ENCODE measurements around the gene CAPN5. TPM values are rescaled to one million over a fixed set of nuclear protein-coding genes. Genes with fewer than 3 reads are reported as not detected.

CAPN5 gene
- total RNA-seq, 1 experiment from 2014 or later: 27.4 TPM

DNA sequence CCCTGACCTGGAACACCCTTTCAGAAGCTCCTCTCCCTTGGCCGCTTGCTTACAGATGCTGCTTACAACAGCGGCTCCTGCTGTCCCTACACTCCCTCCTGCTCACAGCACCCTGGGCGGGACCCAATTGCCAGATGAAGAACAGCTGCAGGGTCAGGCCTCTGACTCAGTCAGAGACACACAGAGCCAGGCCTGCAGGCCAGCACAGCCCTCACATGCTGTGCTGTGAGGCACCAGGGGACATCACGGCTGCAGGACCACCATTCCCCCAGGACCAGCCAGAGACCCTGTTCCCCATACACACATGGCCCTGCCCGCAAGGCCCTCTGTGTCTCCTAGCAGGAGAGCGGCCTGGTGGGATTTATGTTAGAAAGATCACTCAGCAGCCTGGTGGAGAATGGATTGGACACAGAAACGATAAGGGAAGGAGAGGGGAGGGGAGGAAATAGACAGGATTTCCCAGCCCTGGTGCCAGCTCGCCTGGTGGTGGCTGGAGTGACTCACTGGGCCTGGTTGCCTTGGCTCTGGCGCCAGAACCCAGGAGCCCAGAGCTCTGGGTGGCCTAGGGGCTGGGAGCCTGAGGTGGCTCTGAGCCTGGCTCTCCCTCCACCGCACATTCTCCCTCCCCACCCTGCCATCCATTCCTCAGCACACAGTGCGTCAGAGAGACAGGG is 6.7 kb downstream of the CAPN5 start:
- CTCF ChIA-PET: interaction anchor here (1.1 to 1.4 kb wide), 2 partner anchors 18 to 28 kb away, joined by 3 to 4 read pairs; no protein-coding TSS in a partner anchor
- Mint-ChIP-seq H3K27me3 (ENCODE audit: low read depth) (no peaks in the 10 kb centered on the region), H3K9me3 (peaks cover 7% of the 10 kb centered on the region), H3K27ac (peak overlapping the region; percentile 31), H3K36me3 (no peaks in the 10 kb centered on the region; the same call in 1 of the 2 replicates), H3K4me1 (peaks cover 3% of the 10 kb centered on the region), H3K4me3 (no peak overlapping the region)
- ATAC-seq (no peak), DNase-seq (ENCODE audit: low spot score) (no peak)
- TF ChIP-seq ATF1 (CRISPR knock-in tag; IDR thresholded peaks at IDR 0.05) (no peak), NR3C1 (CRISPR knock-in tag; conservative IDR thresholded peaks at IDR 0.05; ENCODE audit: low read depth) (no peak), KAT7 (CRISPR knock-in tag; IDR thresholded peaks at IDR 0.05; ENCODE audit: borderline replicate concordance) (no peak), MYBL2 (CRISPR knock-in tag; IDR thresholded peaks at IDR 0.05) (no peak), TCF7 (CRISPR knock-in tag; IDR thresholded peaks at IDR 0.05; ENCODE audit: low read depth) (no peak)
- POLR2A ChIA-PET: no interaction called here

DNA sequence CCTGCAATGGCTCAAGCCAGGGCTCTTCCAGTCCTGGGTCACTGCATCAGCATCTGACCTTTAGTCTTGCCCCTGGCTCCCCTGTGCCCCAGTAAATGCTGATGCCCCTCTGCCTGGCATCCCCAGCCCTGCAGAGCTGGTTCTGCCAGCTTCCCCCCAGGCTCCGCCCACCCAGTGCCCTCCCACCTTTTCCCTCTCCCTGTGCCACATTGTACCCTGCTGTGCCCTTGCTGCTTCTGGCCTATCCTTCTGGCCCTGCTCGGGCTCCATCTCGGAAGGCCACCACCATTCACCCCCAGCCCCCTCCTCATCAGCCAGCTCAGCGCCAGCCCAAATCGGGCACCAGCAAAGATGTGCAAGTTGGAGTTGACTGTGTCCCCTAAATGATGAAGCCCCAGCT is 7.4 kb downstream of the CAPN5 start:
- H3K4me1 Mint-ChIP-seq: 0 out of 2 replicates have a peak, but pooled peaks cover 2% of the 10 kb centered on the region
- POLR2A ChIA-PET: no interaction called here
- H3K9me3 Mint-ChIP-seq: peaks cover 14% of the 10 kb centered on the region
- no peak overlapping the region for H3K4me3 Mint-ChIP-seq
- CTCF ChIA-PET: interaction anchor here (1.1 to 1.7 kb wide), 3 partner anchors 17 to 27 kb away, joined by 3 to 6 read pairs (median 4); no protein-coding TSS in a partner anchor
- no peak overlapping the region for H3K27ac Mint-ChIP-seq
- no peaks in the 10 kb centered on the region; the same call in 1 of the 2 replicates for H3K36me3 Mint-ChIP-seq
- ATAC-seq (no peak), DNase-seq (ENCODE audit: low spot score) (no peak)
- TF ChIP-seq NFYB (CRISPR knock-in tag; conservative IDR thresholded peaks at IDR 0.05; ENCODE audit: low read depth) (no peak), ZNF317 (CRISPR knock-in tag; IDR thresholded peaks at IDR 0.05; ENCODE audit: borderline replicate concordance, low read depth) (no peak), FOXJ3 (CRISPR knock-in tag; IDR thresholded peaks at IDR 0.05; ENCODE audit: borderline replicate concordance) (no peak), FOXK1 (CRISPR knock-in tag; IDR thresholded peaks at IDR 0.05) (no peak), OVOL2 (CRISPR knock-in tag; IDR thresholded peaks at IDR 0.05; ENCODE audit: borderline replicate concordance) (no peak), SMAD3 (CRISPR knock-in tag; IDR thresholded peaks at IDR 0.05; ENCODE audit: borderline replicate concordance) (no peak), ZNF263 (CRISPR knock-in tag; IDR thresholded peaks at IDR 0.05; ENCODE audit: low read depth) (no peak), CREB1 (CRISPR knock-in tag; IDR thresholded peaks at IDR 0.05) (no peak), ZNF423 (CRISPR knock-in tag; IDR thresholded peaks at IDR 0.05) (no peak)
- TF ChIP-seq, protein P1, sequence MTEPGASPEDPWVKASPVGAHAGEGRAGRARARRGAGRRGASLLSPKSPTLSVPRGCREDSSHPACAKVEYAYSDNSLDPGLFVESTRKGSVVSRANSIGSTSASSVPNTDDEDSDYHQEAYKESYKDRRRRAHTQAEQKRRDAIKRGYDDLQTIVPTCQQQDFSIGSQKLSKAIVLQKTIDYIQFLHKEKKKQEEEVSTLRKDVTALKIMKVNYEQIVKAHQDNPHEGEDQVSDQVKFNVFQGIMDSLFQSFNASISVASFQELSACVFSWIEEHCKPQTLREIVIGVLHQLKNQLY (CRISPR knock-in tag; IDR thresholded peaks at IDR 0.05): no peak
- TF ChIP-seq, protein P2, sequence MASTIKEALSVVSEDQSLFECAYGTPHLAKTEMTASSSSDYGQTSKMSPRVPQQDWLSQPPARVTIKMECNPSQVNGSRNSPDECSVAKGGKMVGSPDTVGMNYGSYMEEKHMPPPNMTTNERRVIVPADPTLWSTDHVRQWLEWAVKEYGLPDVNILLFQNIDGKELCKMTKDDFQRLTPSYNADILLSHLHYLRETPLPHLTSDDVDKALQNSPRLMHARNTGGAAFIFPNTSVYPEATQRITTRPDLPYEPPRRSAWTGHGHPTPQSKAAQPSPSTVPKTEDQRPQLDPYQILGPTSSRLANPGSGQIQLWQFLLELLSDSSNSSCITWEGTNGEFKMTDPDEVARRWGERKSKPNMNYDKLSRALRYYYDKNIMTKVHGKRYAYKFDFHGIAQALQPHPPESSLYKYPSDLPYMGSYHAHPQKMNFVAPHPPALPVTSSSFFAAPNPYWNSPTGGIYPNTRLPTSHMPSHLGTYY (CRISPR knock-in tag; IDR thresholded peaks at IDR 0.05): no peak
- TF ChIP-seq, protein P3, sequence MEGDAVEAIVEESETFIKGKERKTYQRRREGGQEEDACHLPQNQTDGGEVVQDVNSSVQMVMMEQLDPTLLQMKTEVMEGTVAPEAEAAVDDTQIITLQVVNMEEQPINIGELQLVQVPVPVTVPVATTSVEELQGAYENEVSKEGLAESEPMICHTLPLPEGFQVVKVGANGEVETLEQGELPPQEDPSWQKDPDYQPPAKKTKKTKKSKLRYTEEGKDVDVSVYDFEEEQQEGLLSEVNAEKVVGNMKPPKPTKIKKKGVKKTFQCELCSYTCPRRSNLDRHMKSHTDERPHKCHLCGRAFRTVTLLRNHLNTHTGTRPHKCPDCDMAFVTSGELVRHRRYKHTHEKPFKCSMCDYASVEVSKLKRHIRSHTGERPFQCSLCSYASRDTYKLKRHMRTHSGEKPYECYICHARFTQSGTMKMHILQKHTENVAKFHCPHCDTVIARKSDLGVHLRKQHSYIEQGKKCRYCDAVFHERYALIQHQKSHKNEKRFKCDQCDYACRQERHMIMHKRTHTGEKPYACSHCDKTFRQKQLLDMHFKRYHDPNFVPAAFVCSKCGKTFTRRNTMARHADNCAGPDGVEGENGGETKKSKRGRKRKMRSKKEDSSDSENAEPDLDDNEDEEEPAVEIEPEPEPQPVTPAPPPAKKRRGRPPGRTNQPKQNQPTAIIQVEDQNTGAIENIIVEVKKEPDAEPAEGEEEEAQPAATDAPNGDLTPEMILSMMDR (IDR thresholded peaks at IDR 0.05): no peak
- TF ChIP-seq, protein P4, sequence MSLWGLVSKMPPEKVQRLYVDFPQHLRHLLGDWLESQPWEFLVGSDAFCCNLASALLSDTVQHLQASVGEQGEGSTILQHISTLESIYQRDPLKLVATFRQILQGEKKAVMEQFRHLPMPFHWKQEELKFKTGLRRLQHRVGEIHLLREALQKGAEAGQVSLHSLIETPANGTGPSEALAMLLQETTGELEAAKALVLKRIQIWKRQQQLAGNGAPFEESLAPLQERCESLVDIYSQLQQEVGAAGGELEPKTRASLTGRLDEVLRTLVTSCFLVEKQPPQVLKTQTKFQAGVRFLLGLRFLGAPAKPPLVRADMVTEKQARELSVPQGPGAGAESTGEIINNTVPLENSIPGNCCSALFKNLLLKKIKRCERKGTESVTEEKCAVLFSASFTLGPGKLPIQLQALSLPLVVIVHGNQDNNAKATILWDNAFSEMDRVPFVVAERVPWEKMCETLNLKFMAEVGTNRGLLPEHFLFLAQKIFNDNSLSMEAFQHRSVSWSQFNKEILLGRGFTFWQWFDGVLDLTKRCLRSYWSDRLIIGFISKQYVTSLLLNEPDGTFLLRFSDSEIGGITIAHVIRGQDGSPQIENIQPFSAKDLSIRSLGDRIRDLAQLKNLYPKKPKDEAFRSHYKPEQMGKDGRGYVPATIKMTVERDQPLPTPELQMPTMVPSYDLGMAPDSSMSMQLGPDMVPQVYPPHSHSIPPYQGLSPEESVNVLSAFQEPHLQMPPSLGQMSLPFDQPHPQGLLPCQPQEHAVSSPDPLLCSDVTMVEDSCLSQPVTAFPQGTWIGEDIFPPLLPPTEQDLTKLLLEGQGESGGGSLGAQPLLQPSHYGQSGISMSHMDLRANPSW (CRISPR knock-in tag; conservative IDR thresholded peaks at IDR 0.05; ENCODE audit: low read depth): no peak
- TF ChIP-seq, protein P5, sequence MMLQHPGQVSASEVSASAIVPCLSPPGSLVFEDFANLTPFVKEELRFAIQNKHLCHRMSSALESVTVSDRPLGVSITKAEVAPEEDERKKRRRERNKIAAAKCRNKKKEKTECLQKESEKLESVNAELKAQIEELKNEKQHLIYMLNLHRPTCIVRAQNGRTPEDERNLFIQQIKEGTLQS (CRISPR knock-in tag; conservative IDR thresholded peaks at IDR 0.05): no peak
- no peaks in the 10 kb centered on the region for H3K27me3 Mint-ChIP-seq (ENCODE audit: low read depth)
